ENCODE data around the gene ZBTB40.

The ZBTB40 gene

GRCh38 chr1:22472596-22472995 lies 20.9 kb downstream of the ZBTB40 start:
- H3K4me2 ChIP-seq (ENCODE audit: low read length), result no peak overlapping the region
- H3K9me3 ChIP-seq (ENCODE audit: insufficient read depth, low read length), result no peaks in the 10 kb centered on the region
- H3K9ac ChIP-seq (ENCODE audit: low read length), result no peak overlapping the region
- H4K20me1 ChIP-seq (ENCODE audit: insufficient read depth, low read length), result 0 out of 2 replicates have a peak, but pooled peaks cover 5% of the 10 kb centered on the region
- no peak overlapping the region for H3K27ac ChIP-seq (ENCODE audit: low read length)
- no peaks in the 10 kb centered on the region for H3K4me1 ChIP-seq (ENCODE audit: low read length)
- no peaks in the 10 kb centered on the region for H3K27me3 ChIP-seq (ENCODE audit: low read depth, low read length)
- no peaks in the 10 kb centered on the region for H3K36me3 ChIP-seq (replicated peaks; ENCODE audit: low read depth, low read length)
- no peak overlapping the region for H3K4me3 ChIP-seq (ENCODE audit: low read length)
- no peak for TF ChIP-seq EZH2phosphoT487 (IDR thresholded peaks at IDR 0.05; ENCODE audit: low read depth)
- TF ChIP-seq, protein P1, sequence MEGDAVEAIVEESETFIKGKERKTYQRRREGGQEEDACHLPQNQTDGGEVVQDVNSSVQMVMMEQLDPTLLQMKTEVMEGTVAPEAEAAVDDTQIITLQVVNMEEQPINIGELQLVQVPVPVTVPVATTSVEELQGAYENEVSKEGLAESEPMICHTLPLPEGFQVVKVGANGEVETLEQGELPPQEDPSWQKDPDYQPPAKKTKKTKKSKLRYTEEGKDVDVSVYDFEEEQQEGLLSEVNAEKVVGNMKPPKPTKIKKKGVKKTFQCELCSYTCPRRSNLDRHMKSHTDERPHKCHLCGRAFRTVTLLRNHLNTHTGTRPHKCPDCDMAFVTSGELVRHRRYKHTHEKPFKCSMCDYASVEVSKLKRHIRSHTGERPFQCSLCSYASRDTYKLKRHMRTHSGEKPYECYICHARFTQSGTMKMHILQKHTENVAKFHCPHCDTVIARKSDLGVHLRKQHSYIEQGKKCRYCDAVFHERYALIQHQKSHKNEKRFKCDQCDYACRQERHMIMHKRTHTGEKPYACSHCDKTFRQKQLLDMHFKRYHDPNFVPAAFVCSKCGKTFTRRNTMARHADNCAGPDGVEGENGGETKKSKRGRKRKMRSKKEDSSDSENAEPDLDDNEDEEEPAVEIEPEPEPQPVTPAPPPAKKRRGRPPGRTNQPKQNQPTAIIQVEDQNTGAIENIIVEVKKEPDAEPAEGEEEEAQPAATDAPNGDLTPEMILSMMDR (IDR thresholded peaks at IDR 0.05; ENCODE audit: low read depth, low read length), result no peak
- peaks cover 14% of the 10 kb centered on the region; the same call in 1 of the 2 replicates for H3K79me2 ChIP-seq (ENCODE audit: low read length)
- H2AFZ ChIP-seq (ENCODE audit: low read depth, low read length), result no peak overlapping the region

GRCh38 chr1:22473952-22474351 lies 22.3 kb downstream of the ZBTB40 start:
- no peaks in the 10 kb centered on the region for H3K4me1 ChIP-seq (ENCODE audit: low read length)
- H3K79me2 ChIP-seq (ENCODE audit: low read length), result peaks cover 14% of the 10 kb centered on the region; the same call in 1 of the 2 replicates
- TF ChIP-seq, protein P1 (IDR thresholded peaks at IDR 0.05; ENCODE audit: low read depth, low read length), result no peak
- no peak for TF ChIP-seq EZH2phosphoT487 (IDR thresholded peaks at IDR 0.05; ENCODE audit: low read depth)
- H3K27ac ChIP-seq (ENCODE audit: low read length), result no peak overlapping the region
- H3K27me3 ChIP-seq (ENCODE audit: low read depth, low read length), result no peaks in the 10 kb centered on the region
- no peak overlapping the region for H3K9ac ChIP-seq (ENCODE audit: low read length)
- 0 out of 2 replicates have a peak, but pooled peaks cover 5% of the 10 kb centered on the region for H4K20me1 ChIP-seq (ENCODE audit: insufficient read depth, low read length)
- no peak overlapping the region for H3K4me2 ChIP-seq (ENCODE audit: low read length)
- H3K9me3 ChIP-seq (ENCODE audit: insufficient read depth, low read length), result no peaks in the 10 kb centered on the region
- no peak overlapping the region for H3K4me3 ChIP-seq (ENCODE audit: low read length)
- H2AFZ ChIP-seq (ENCODE audit: low read depth, low read length), result no peak overlapping the region
- no peaks in the 10 kb centered on the region for H3K36me3 ChIP-seq (replicated peaks; ENCODE audit: low read depth, low read length)

GRCh38 chr1:22476566-22476965 lies 24.9 kb downstream of the ZBTB40 start:
- Histone ChIP-seq H3K9ac (ENCODE audit: low read length) (no peak overlapping the region), H3K4me1 (ENCODE audit: low read length) (no peaks in the 10 kb centered on the region), H3K36me3 (replicated peaks; ENCODE audit: low read depth, low read length) (no peaks in the 10 kb centered on the region), H3K79me2 (ENCODE audit: low read length) (peaks cover 16% of the 10 kb centered on the region), H3K27me3 (ENCODE audit: low read depth, low read length) (no peaks in the 10 kb centered on the region), H3K9me3 (ENCODE audit: insufficient read depth, low read length) (no peaks in the 10 kb centered on the region), H3K4me3 (ENCODE audit: low read length) (no peak overlapping the region), H4K20me1 (ENCODE audit: insufficient read depth, low read length) (0 out of 2 replicates have a peak, but pooled peaks cover 5% of the 10 kb centered on the region), H3K4me2 (ENCODE audit: low read length) (no peak overlapping the region), H3K27ac (ENCODE audit: low read length) (no peak overlapping the region), H2AFZ (ENCODE audit: low read depth, low read length) (no peak overlapping the region)
- TF ChIP-seq, protein P1 (IDR thresholded peaks at IDR 0.05; ENCODE audit: low read depth, low read length), result no peak
- TF ChIP-seq EZH2phosphoT487 (IDR thresholded peaks at IDR 0.05; ENCODE audit: low read depth), result no peak

DNA sequence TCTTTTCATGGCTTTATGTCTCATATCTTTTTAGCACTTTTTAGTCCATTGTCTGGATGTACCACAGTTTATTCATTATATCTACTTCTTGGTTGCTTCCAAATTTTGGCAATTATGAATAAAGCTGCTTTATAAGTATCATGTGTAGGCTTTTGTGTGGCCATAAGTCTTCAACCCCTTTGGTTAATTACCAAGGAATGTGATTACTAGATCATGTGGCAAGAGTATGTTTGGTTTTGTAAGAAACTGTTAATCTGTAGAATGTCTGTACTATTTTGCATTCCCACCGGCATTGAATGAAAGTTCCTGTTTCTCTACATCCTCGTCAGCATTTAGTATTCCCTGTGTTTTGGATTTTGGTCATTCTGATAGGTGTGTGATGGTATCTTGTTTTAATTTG lies 31.5 kb downstream of the ZBTB40 start:
- Histone ChIP-seq H3K27me3 (ENCODE audit: low read depth, low read length) (no peaks in the 10 kb centered on the region), H3K9me3 (ENCODE audit: insufficient read depth, low read length) (no peaks in the 10 kb centered on the region), H2AFZ (ENCODE audit: low read depth, low read length) (no peak overlapping the region), H3K9ac (ENCODE audit: low read length) (no peak overlapping the region), H3K4me1 (ENCODE audit: low read length) (peaks cover 6% of the 10 kb centered on the region), H3K27ac (ENCODE audit: low read length) (no peak overlapping the region), H3K4me2 (ENCODE audit: low read length) (no peak overlapping the region), H3K79me2 (ENCODE audit: low read length) (peaks cover 40% of the 10 kb centered on the region), H4K20me1 (ENCODE audit: insufficient read depth, low read length) (no peaks in the 10 kb centered on the region), H3K36me3 (replicated peaks; ENCODE audit: low read depth, low read length) (no peaks in the 10 kb centered on the region), H3K4me3 (ENCODE audit: low read length) (no peak overlapping the region)
- TF ChIP-seq, protein P1 (IDR thresholded peaks at IDR 0.05; ENCODE audit: low read depth, low read length), result no peak
- TF ChIP-seq EZH2phosphoT487 (IDR thresholded peaks at IDR 0.05; ENCODE audit: low read depth), result no peak

Measured in OCI-LY3 (cell line).